Aorta (tissue), 5 donors: ENCODE data around the gene GNG3. TPM values are rescaled to one million over a fixed set of nuclear protein-coding genes. Genes with fewer than 3 reads are reported as not detected.
"Not testable (repeated sequence)": the region's sequence is repeated elsewhere in the genome, so short reads cannot be mapped to it uniquely, and the experiment has no call there.

Source experiments
- ATAC-seq: fragments of 200-7000 bp; cut with Tn5 transposase; one replicate; pipeline ENCODE4 v1.9.1; 2022; ENCODE audit warnings: moderate library complexity; ENCODE audit not compliant: low FRiP score
- DNase-seq, 2 donors: peaks; one replicate each; pipeline ENCODE4 v3.0.0-alpha.2; 2020
- H3K27ac ChIP-seq, 2 donors: one replicate each; pipeline ENCODE4 v1.5.1; 2013; ENCODE audit warnings: low read length in 2 of 2, mild to moderate bottlenecking in 2 of 2, moderate library complexity in 2 of 2, control low read depth in 1 of 2, inconsistent platforms in 1 of 2, low read depth in 1 of 2
- H3K27me3 ChIP-seq, 2 donors: one replicate each; pipeline ENCODE4 v1.6.1; 2013; ENCODE audit warnings: control low read depth in 1 of 2, low read length in 1 of 2, mild to moderate bottlenecking in 1 of 2, moderate library complexity in 1 of 2; ENCODE audit not compliant: insufficient read depth in 2 of 2, control insufficient read depth in 1 of 2
- H3K36me3 ChIP-seq, 2 donors: one replicate each; pipeline ENCODE4 v1.6.1; 2013; ENCODE audit warnings: control low read depth in 1 of 2, low read length in 1 of 2, mild to moderate bottlenecking in 1 of 2; ENCODE audit not compliant: insufficient read depth in 2 of 2, control insufficient read depth in 1 of 2
- H3K4me1 ChIP-seq, 2 donors: one replicate each; pipeline ENCODE4 v1.6.1; 2013; ENCODE audit warnings: low read length in 2 of 2, control low read depth in 1 of 2, mild to moderate bottlenecking in 1 of 2, moderate library complexity in 1 of 2; ENCODE audit not compliant: insufficient read depth in 2 of 2, control insufficient read depth in 1 of 2
- H3K4me3 ChIP-seq, 2 donors: one replicate each; pipeline ENCODE4 v1.5.1; 2013; ENCODE audit warnings: low read length in 2 of 2, control low read depth in 1 of 2, mild to moderate bottlenecking in 1 of 2
- H3K9me3 ChIP-seq: one replicate; pipeline ENCODE4 v1.6.1; 2013; ENCODE audit warnings: mild to moderate bottlenecking, low read length; ENCODE audit not compliant: control insufficient read depth
- WGBS, 2 donors: extraction: QIAGEN DNeasy Blood & Tissue Kit; methylation state at CpG; one replicate each; pipeline ENCODE4 v1.1.7; 2013; 5-methylcytosine and 5-hydroxymethylcytosine counted together
- intact Hi-C, 2 donors: fragments of 100-400 bp; cut with DNase I; formaldehyde crosslinking; loops; one replicate each; pipeline versions ENCODE4 v1.14.2 to v1.15.0; 2022
- polyA plus RNA-seq, 2 donors: library from polyadenylated mRNA; stranded (reverse); fragments of 200-250 nt; gene quantifications; one replicate each; pipeline ENCODE4 v1.2.3, GENCODE V29; 2013
- total RNA-seq, 2 donors: library from RNA; stranded (reverse); fragmentation: NEBNext Ultra II Directional; extraction: Animal tissue kit (Norgen Biotek cat#: 25700); gene quantifications; one replicate each; pipeline ENCODE4 v1.2.1, GENCODE V29; 2021
- donor health status: healthy with polysubstance abuse.
- donor health status: Bipolar disorder and iron deficiency.
- donor health status: DM: no; HTN: no; CAD: no.
- donor health status: DM: no; HTN: no; CAD: no.
- donor health status: DM: yes; HTN: yes; CAD: no.

Gene GNG3
- total and polyA plus RNA-seq, 4 donors = 0.33 TPM; not detected in 3

DNA sequence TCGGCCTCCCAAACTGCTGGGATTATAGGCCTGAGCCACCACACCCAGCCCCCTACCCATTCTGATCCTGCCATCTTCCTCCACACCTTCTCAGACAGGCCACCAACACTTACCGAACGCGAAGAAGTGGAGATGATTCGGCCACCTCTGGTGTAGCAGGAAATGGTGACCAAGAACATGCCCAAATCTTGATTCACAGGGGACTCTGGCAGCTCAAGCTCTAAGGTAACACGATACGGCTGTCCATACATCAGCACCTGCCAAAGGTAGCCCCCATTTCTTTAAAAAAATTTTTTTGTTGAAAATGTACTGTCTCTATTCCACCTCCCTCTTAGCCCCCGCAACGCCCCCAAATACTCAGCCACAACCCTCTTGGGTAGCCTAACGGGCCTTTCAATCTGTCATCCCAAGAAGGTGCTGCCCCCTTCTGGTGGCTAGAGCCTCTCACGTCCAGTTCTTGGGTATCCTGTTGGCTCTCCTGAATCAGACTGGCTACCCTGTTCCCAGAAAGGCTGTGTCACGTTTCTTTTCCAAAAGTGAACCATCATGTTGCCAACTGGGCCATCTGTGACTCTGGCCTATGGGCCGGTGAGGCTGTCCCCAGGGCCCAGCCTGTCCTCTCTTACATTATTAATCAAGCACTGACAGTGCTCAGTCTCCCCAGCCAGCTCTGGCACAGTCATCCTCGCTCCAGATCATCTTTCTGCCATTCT lies 12.9 kb upstream of the GNG3 start:
- Histone ChIP-seq H3K4me3 (no peak overlapping the region), H3K27ac (no peak overlapping the region), H3K9me3 (no peaks in the 10 kb centered on the region), H3K27me3 (no peaks in the 10 kb centered on the region), H3K4me1 (no peaks in the 10 kb centered on the region), H3K36me3 (no peaks in the 10 kb centered on the region)
- intact Hi-C loops = loop anchor here in 1 of 2 donors (5.0 kb wide), 1 partner anchor 297 kb away; no protein-coding TSS in a partner anchor
- DNase-seq = peak; percentile 88 to 90
- 47% methylated on average over 14 of the region's 14 CpGs for WGBS, 2 donors
- ATAC-seq = peak; percentile 86

DNA sequence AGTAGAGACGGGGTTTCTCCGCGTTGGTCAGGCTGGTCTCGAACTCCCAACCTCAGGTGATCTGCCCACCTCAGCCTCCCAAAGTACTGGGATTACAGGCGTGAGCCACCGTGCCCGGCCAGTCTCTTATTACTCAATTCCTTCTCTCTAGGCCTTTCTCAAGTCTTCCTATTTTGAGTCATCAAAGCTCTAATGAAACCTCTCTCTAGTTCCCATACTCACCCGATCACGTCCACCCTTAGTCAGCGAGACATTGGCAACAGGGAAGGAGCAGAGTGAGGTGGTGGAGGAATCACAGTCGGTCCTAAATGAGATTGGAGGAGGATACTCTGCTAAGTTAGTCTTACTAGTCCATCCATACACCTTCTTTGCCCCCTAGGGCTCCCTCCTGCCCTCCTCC lies 5.2 kb upstream of the GNG3 start:
- Histone ChIP-seq H3K36me3 (no peaks in the 10 kb centered on the region), H3K27me3 (no peaks in the 10 kb centered on the region), H3K9me3 (no peaks in the 10 kb centered on the region), H3K4me3 (no peak overlapping the region), H3K4me1 (no peaks in the 10 kb centered on the region), H3K27ac (no peak overlapping the region)
- 93 to 97% methylated on average over 11 of the region's 11 CpGs for WGBS, 2 donors
- DNase-seq = peak in 1 of 2 donors; percentile 13
- no peak for ATAC-seq
- intact Hi-C loops = loop anchor here in 1 of 2 donors (10.0 kb wide), 1 partner anchor 133 kb away; the partner anchor contains the start of genes STX5, TEX54 and WDR74

DNA sequence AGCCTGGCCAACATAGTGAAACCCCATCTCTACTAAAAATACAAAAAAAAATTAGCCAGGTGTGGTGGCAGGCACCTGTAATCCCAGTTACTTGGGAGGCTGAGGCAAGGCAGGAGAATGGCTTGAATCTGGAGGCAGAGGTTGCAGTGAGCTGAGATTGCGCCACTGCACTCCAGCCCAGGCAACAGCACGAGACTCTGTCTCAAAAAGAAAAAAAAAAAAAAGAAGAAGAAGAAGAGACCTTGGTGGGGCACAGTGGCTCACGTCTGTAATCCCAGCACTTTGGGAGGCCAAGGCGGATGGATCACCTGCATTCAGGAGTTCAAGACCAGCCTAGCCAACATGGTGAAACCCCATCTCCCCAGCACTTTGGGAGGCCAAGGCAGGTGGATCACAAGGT lies 3.6 kb upstream of the GNG3 start:
- WGBS, 2 donors = 80 to 93% methylated on average over 4 of the region's 4 CpGs
- H3K9me3 ChIP-seq, H3K27ac ChIP-seq, H3K36me3 ChIP-seq, H3K4me3 ChIP-seq, H3K27me3 ChIP-seq, ATAC-seq, H3K4me1 ChIP-seq: not testable (repeated sequence)
- DNase-seq = peak in 1 of 2 donors; percentile 14
- intact Hi-C loops = loop anchor here in 1 of 2 donors (10.0 kb wide), 1 partner anchor 131 kb away; the partner anchor contains the start of genes STX5, TEX54 and WDR74

DNA sequence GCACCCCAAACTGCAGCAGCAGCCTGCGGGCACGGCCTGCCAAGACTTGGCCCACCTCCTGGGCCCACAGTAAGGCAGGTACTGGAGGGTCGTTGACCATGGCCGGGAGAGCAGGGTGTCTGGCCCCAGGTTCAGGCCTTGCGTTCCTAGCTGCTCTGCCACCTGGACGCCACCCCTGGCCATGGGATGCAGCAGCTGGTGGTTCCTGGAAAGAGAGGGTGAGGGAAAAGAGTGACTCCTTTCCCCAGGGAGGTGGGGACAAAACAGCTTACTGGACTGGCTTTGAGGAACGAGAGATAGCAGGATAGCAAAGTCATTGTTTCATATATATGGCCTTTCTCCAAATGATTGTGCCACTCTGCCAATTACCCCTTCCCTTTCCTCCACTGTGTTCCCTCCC lies 2.1 kb upstream of the GNG3 start:
- no peak for ATAC-seq
- Histone ChIP-seq H3K27me3 (no peaks in the 10 kb centered on the region), H3K4me3 (peak overlapping the region; percentile 49 to 65), H3K9me3 (no peaks in the 10 kb centered on the region), H3K4me1 (no peaks in the 10 kb centered on the region), H3K36me3 (no peaks in the 10 kb centered on the region), H3K27ac (peak overlapping the region in 1 of 2 donors; percentile 69)
- 33 to 44% methylated on average over 7 of the region's 7 CpGs for WGBS, 2 donors
- intact Hi-C loops = loop anchor here in 1 of 2 donors (5.0 to 10.0 kb wide), 3 partner anchors 33 to 129 kb away; partner anchors contain the start of genes LBHD1, STX5, TEX54 and UQCC3
- DNase-seq = peak in 1 of 2 donors; percentile 65

DNA sequence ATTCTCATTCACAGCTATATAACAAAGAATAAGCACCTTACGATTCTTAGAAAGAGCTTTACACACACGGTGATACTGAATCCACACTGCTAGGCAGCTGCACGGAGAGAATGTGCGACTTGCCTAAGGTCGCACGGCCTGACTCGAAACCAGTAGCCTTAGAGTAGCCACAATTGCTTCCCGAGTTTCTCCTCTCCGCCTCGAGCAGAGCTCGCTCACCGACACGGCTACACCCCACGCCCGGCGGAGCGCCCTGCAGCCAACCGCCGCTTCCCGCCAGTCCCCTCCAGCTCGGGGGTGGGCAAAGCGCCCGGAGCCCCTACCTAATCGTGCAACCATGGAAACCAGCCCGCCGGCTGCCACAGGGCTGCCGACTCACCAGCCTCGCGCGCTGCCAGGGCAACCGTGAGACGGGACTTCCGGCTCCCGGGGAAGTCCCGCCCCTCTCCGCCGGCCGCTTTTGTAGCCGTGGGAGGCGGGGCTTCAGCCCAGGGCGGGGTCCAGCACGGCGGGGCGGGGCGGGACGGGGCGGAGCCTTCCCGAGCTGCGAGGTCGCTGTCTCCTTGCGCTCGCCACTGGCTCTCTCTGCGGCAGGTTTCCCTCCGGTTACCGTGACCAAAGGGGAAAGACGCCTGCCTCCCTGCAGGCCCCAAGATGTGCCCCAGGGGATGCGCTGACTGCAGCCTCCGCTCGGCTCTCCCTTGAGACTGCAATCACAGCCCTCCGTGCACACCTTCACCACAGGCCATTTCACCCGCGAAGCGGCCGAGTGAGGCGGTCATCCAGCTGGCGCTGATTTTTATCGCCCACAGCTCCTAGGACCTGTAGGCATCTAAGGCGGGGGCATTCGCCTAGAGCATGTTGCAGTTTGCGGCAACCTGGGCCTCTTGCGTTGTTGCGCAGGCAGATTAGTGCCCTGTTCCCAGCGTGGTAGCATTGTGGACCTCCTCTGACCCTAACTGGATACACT lies 1.3 kb upstream of the GNG3 start:
- H3K27ac ChIP-seq = peak overlapping the region in 1 of 2 donors; percentile 76
- ATAC-seq (peak; percentile 95), DNase-seq (peak; percentile 97 to 99)
- 3% methylated on average over 62 to 73 of the region's 73 CpGs for WGBS, 2 donors
- H3K9me3 ChIP-seq = no peaks in the 10 kb centered on the region
- intact Hi-C loops = loop anchor here in 1 of 2 donors (5.0 to 10.0 kb wide), 3 partner anchors 34 to 129 kb away; partner anchors contain the start of genes LBHD1, STX5, TEX54 and UQCC3
- H3K4me3 ChIP-seq = peak overlapping the region; percentile 49 to 65
- H3K36me3 ChIP-seq = no peaks in the 10 kb centered on the region
- H3K4me1 ChIP-seq = no peaks in the 10 kb centered on the region
- no peaks in the 10 kb centered on the region for H3K27me3 ChIP-seq

DNA sequence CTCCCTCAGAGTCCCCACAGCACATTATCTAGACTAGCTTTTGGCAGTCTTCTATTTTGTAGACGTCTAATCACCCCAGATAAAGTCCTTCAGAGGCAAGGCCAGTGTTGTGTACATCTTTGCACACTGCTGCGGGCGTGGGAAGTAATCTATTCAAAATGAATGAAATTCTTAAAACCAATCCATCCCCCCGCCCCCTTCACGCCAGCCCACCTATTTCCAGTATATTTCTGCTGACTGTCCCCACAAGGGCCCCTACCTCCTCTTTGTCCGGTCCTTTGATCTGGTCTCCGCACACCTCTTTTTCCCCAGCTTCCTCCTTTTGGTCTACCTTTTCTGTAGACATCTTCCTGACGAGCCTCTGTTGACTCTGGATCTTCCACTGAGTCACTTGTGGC lies 627 bp upstream of the GNG3 start:
- peak overlapping the region in 1 of 2 donors; percentile 22 for H3K4me3 ChIP-seq
- intact Hi-C loops = loop anchor here in 1 of 2 donors (5.0 to 10.0 kb wide), 3 partner anchors 35 to 128 kb away; partner anchors contain the start of genes LBHD1, STX5, TEX54 and UQCC3
- no peaks in the 10 kb centered on the region for H3K27me3 ChIP-seq
- no peaks in the 10 kb centered on the region for H3K4me1 ChIP-seq
- H3K27ac ChIP-seq = no peak overlapping the region
- H3K36me3 ChIP-seq = no peaks in the 10 kb centered on the region
- H3K9me3 ChIP-seq = no peaks in the 10 kb centered on the region
- peak in 1 of 2 donors; percentile 54 for DNase-seq
- 73 to 79% methylated on average over 8 of the region's 8 CpGs for whole genome bisulfite sequencing, 2 donors
- no peak for ATAC-seq

DNA sequence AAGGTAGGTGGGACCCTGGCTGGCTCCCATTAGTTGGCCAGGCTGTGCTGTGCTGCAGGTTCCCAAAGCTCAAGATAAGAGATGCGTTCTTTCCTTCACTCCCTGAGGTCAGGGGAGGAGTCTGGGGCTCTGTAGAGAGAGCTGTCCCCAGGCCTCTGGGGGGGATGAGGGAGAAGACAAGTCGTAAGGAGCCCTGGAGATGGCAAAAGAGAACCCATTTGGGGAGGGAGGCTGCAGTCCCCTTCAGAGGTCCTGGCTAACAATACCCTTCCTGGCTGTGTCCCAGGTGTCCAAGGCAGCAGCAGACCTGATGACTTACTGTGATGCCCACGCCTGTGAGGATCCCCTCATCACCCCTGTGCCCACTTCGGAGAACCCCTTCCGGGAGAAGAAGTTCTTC lies 916 bp downstream of the GNG3 start:
- intact Hi-C loops = loop anchor here in 1 of 2 donors (5.0 to 10.0 kb wide), 3 partner anchors 36 to 126 kb away; partner anchors contain the start of genes LBHD1, STX5, TEX54 and UQCC3
- Histone ChIP-seq H3K27ac (no peak overlapping the region), H3K4me3 (no peak overlapping the region), H3K27me3 (no peaks in the 10 kb centered on the region), H3K36me3 (peaks cover 0 to 3% of the 10 kb centered on the region in 2 donors), H3K9me3 (no peaks in the 10 kb centered on the region), H3K4me1 (no peaks in the 10 kb centered on the region)
- 55% methylated on average over 5 of the region's 5 CpGs for WGBS, 2 donors
- no peak for DNase-seq
- no peak for ATAC-seq

DNA sequence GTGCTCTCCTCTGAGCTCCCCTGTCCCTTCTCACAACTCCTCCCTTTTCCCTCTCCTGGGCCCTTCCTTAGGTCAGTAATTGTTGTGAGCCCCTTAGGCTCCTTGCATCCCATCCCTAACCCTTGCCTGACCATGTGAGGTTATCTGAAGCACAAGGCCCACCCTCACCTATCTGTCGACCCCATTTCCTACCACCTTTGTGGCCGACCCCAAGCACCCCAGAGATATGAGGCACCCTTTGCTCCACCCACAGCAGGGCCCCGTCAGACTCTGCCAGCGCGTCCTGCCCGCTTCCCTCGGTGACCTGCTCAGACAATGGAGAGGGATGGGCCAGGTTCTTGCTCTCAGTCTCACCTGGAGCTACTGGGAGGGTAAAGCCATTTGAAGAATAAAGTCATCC lies 1.3 kb downstream of the GNG3 start:
- H3K4me1 ChIP-seq = no peaks in the 10 kb centered on the region
- no peaks in the 10 kb centered on the region for H3K9me3 ChIP-seq
- peak overlapping the region in 1 of 2 donors; percentile 82 for H3K27ac ChIP-seq
- 2 to 3% methylated on average over 7 of the region's 7 CpGs for WGBS, 2 donors
- H3K36me3 ChIP-seq = peaks cover 0 to 6% of the 10 kb centered on the region in 2 donors
- H3K4me3 ChIP-seq = peak overlapping the region; percentile 27 to 56
- intact Hi-C loops = loop anchor here in 1 of 2 donors (5.0 to 10.0 kb wide), 3 partner anchors 36 to 126 kb away; partner anchors contain the start of genes LBHD1, STX5, TEX54 and UQCC3
- no peaks in the 10 kb centered on the region for H3K27me3 ChIP-seq
- peak in 1 of 2 donors; percentile 78 for DNase-seq
- ATAC-seq = no peak
